PC-9 (cell line): ENCODE results near the gene ZNF143. TPM values are rescaled to one million over a fixed set of nuclear protein-coding genes. Genes with fewer than 3 reads are reported as not detected.

Experiments
- BruUV-seq: library from RNA; stranded (reverse); fragments of 400-500 nt; replicated peaks from 2 replicates; lab custom pipeline; 2021; lab: Mats Ljungman, UMichigan
- CTCF ChIA-PET: fragments of 300-600 bp; sonication (Branson Sonifier 250); formaldehyde crosslinking; loops from one replicate; lab custom pipeline; 2022; ENCODE audit warnings: antibody characterized with exemption; lab: Charles Lee
- POLR2A ChIA-PET: fragments of 300-600 bp; sonication (Branson Sonifier 250); formaldehyde crosslinking; loops from one replicate; lab custom pipeline; 2022; ENCODE audit warnings: antibody characterized with exemption; ENCODE audit not compliant: unreplicated experiment; lab: Charles Lee
- DNase-seq, 2 experiments: peaks; one replicate each; pipeline versions ENCODE4 v3.0.0 to v3.0.0-alpha.2; 2015 to 2022; ENCODE audit warnings: mixed read lengths in 1 of 2
- H2AFZ ChIP-seq: fragments of 200-600 bp; sonication (generic); 2 replicates; pipeline ENCODE4 v1.8.1; 2017; ENCODE audit warnings: antibody characterized with exemption
- H3F3A ChIP-seq: fragments of 200-600 bp; sonication (generic); 2 replicates; pipeline ENCODE4 v1.8.1; 2017; ENCODE audit warnings: antibody characterized with exemption, mild to moderate bottlenecking, low read depth; ENCODE audit not compliant: insufficient read depth
- H3K27ac ChIP-seq: fragments of 200-600 bp; sonication (generic); 2 replicates; pipeline ENCODE4 v1.6.1; 2016; ENCODE audit warnings: mixed run types
- H3K27me3 ChIP-seq: fragments of 200-600 bp; sonication (generic); 2 replicates; pipeline ENCODE4 v1.6.1; 2016; ENCODE audit warnings: low read depth, mixed run types; ENCODE audit not compliant: insufficient read depth
- H3K36me3 ChIP-seq: fragments of 200-600 bp; sonication (generic); 2 replicates; pipeline ENCODE4 v1.6.1; 2016; ENCODE audit warnings: low read depth, mixed run types
- H3K4me1 ChIP-seq: fragments of 200-600 bp; sonication (generic); replicated peaks from 2 replicates; pipeline ENCODE4 v1.6.1; 2016; ENCODE audit warnings: mixed run types; ENCODE audit not compliant: insufficient read depth
- H3K4me2 ChIP-seq: fragments of 200-600 bp; sonication (generic); 2 replicates; pipeline ENCODE4 v1.6.1; 2017; ENCODE audit warnings: mixed run types
- H3K4me3 ChIP-seq: fragments of 200-600 bp; sonication (generic); 2 replicates; pipeline ENCODE4 v1.6.1; 2016; ENCODE audit warnings: mixed run types
- H3K79me2 ChIP-seq: fragments of 200-600 bp; sonication (generic); 2 replicates; pipeline ENCODE4 v1.6.1; 2017; ENCODE audit warnings: low read depth, mixed run types
- H3K9me2 ChIP-seq: fragments of 200-600 bp; sonication (generic); 2 replicates; pipeline ENCODE4 v1.8.1; 2017; ENCODE audit warnings: mild to moderate bottlenecking; ENCODE audit not compliant: insufficient read depth
- H3K9me3 ChIP-seq: fragments of 200-600 bp; sonication (generic); 2 replicates; pipeline ENCODE4 v1.8.1; 2016; ENCODE audit warnings: low read depth; ENCODE audit not compliant: insufficient read depth
- H4K20me1 ChIP-seq: fragments of 200-600 bp; sonication (generic); 2 replicates; pipeline ENCODE4 v1.8.1; 2017; ENCODE audit not compliant: insufficient read depth
- EZH2 ChIP-seq: fragments of 200-600 bp; sonication (generic); IDR thresholded peaks from 2 replicates; pipeline ENCODE4 v1.8.0; 2017; ENCODE audit warnings: antibody characterized with exemption, low read depth
- intact Hi-C: fragments of 100-400 bp; cut with micrococcal nuclease; formaldehyde crosslinking; loops from one replicate; pipeline ENCODE4 v1.10.0; 2022; ENCODE audit not compliant: unreplicated experiment
- total RNA-seq: library from RNA; stranded (reverse); gene quantifications from 2 replicates; pipeline ENCODE4 v1.2.3, GENCODE V29; 2021
- TF ChIP-seq, protein P1 (sequence below): fragments of 200-600 bp; sonication (generic); conservative IDR thresholded peaks from 2 replicates; pipeline ENCODE4 v1.6.1; 2017; ENCODE audit warnings: mixed run types, antibody characterized with exemption, mild to moderate bottlenecking, moderate library complexity

Gene ZNF143
- total RNA-seq, 1 experiment from 2014 or later: 16.5 TPM

DNA sequence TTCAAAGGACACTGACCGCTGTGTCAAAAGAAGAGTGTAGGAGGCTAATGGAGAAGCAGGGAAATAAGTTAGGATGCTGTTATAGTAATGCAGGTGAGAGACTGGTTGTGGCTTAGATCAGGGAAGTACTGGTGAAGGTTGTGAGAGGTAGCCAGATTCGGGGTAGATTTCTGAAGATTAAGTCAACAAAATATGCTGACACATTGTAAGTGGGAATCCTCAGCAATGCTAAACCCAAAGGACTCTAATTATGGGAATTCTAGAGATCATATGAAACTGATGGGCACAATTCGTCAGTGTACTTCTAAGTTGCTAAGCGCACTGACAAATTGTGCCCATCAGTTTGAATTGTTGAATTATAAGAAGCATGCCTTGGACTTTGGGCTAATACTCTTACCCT is 10.0 kb downstream of the ZNF143 start:
- Histone ChIP-seq H3K27me3 (no peaks in the 10 kb centered on the region), H3K4me3 (no peak overlapping the region), H2AFZ (no peak overlapping the region), H3F3A (no peaks in the 10 kb centered on the region), H3K4me2 (no peak overlapping the region), H3K27ac (no peak overlapping the region), H3K9me2 (no peaks in the 10 kb centered on the region), H3K36me3 (no peaks in the 10 kb centered on the region), H3K4me1 (no peaks in the 10 kb centered on the region), H3K9me3 (no peaks in the 10 kb centered on the region), H4K20me1 (no peaks in the 10 kb centered on the region), H3K79me2 (0 out of 2 replicates have a peak, but pooled peaks cover 8% of the 10 kb centered on the region)
- BruUV-seq: no TSS peak
- DNase-seq: no peak
- intact Hi-C loops: no loop called here
- TF ChIP-seq EZH2: no peak
- TF ChIP-seq, protein P1, sequence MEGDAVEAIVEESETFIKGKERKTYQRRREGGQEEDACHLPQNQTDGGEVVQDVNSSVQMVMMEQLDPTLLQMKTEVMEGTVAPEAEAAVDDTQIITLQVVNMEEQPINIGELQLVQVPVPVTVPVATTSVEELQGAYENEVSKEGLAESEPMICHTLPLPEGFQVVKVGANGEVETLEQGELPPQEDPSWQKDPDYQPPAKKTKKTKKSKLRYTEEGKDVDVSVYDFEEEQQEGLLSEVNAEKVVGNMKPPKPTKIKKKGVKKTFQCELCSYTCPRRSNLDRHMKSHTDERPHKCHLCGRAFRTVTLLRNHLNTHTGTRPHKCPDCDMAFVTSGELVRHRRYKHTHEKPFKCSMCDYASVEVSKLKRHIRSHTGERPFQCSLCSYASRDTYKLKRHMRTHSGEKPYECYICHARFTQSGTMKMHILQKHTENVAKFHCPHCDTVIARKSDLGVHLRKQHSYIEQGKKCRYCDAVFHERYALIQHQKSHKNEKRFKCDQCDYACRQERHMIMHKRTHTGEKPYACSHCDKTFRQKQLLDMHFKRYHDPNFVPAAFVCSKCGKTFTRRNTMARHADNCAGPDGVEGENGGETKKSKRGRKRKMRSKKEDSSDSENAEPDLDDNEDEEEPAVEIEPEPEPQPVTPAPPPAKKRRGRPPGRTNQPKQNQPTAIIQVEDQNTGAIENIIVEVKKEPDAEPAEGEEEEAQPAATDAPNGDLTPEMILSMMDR: no peak
- POLR2A ChIA-PET: interaction anchor here (0.7 kb wide), 1 partner anchor 77 kb away, joined by 7 read pairs; no protein-coding TSS in a partner anchor
- CTCF ChIA-PET: no interaction called here

DNA sequence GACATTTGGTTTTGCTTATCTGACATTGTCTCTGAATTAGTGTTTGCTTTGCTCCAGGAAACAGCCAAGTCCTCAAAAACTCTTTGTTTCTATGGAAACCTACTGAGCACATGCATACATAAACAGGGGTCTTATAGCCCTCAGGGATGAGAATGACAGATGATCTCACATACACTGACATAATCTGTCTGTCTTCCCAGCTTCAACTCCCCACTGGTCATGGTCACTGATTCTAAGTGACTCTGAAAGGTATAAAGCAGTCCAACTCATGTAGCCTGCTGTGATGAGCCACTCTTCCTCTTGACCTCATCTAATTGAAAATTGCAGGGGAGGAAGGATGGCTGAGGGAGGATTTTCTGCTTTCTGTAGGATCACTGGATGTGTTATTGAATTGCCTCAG is 12.6 kb downstream of the ZNF143 start:
- no TSS peak for BruUV-seq
- Histone ChIP-seq H3K9me2 (no peaks in the 10 kb centered on the region), H3K79me2 (0 out of 2 replicates have a peak, but pooled peaks cover 4% of the 10 kb centered on the region), H3F3A (no peaks in the 10 kb centered on the region), H2AFZ (no peak overlapping the region), H4K20me1 (no peaks in the 10 kb centered on the region), H3K36me3 (no peaks in the 10 kb centered on the region), H3K27me3 (no peaks in the 10 kb centered on the region), H3K9me3 (no peaks in the 10 kb centered on the region), H3K4me3 (no peak overlapping the region), H3K27ac (no peak overlapping the region), H3K4me1 (no peaks in the 10 kb centered on the region), H3K4me2 (no peak overlapping the region)
- DNase-seq: no peak
- ChIA-PET CTCF (no interaction called here), POLR2A (no interaction called here)
- intact Hi-C loops: no loop called here
- TF ChIP-seq, protein P1: no peak
- no peak for TF ChIP-seq EZH2

DNA sequence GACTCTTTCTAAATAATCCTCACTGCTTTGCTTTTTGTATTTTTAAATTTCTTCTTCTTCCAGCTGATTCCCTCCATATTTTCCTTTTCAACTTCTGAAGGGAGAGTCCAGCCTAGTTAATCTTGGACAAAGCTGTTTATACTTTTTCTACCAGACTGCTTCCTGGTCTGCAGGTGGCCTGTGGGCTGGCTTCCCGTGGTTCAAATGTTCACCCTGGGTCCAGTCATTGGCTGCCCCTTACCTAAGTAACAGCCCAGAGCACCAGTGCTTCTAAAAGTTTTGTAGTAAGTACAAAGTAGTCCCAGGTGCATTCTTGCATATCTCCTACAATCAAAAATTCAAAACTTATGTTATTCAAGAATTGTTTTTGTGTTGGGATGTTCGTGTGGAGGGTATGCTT is 19.1 kb downstream of the ZNF143 start:
- Histone ChIP-seq H3K79me2 (no peaks in the 10 kb centered on the region), H3K4me2 (no peak overlapping the region), H3K9me2 (no peaks in the 10 kb centered on the region), H3F3A (no peaks in the 10 kb centered on the region), H3K9me3 (no peaks in the 10 kb centered on the region), H3K4me3 (no peak overlapping the region), H3K27ac (no peak overlapping the region), H2AFZ (no peak overlapping the region), H3K27me3 (no peaks in the 10 kb centered on the region), H4K20me1 (no peaks in the 10 kb centered on the region), H3K36me3 (no peaks in the 10 kb centered on the region), H3K4me1 (no peaks in the 10 kb centered on the region)
- TF ChIP-seq, protein P1: no peak
- no peak for TF ChIP-seq EZH2
- CTCF ChIA-PET: no interaction called here
- POLR2A ChIA-PET: no interaction called here
- BruUV-seq: no TSS peak
- intact Hi-C loops: no loop called here
- no peak for DNase-seq
